GM21447 (cell line): ENCODE measurements around the gene CRELD2.

Source experiments
- ATAC-seq: cut with Tn5 transposase; IDR thresholded peaks from one replicate; pipeline ENCODE4 v1.9.1; 2021; ENCODE audit not compliant: unreplicated experiment

The CRELD2 gene

DNA sequence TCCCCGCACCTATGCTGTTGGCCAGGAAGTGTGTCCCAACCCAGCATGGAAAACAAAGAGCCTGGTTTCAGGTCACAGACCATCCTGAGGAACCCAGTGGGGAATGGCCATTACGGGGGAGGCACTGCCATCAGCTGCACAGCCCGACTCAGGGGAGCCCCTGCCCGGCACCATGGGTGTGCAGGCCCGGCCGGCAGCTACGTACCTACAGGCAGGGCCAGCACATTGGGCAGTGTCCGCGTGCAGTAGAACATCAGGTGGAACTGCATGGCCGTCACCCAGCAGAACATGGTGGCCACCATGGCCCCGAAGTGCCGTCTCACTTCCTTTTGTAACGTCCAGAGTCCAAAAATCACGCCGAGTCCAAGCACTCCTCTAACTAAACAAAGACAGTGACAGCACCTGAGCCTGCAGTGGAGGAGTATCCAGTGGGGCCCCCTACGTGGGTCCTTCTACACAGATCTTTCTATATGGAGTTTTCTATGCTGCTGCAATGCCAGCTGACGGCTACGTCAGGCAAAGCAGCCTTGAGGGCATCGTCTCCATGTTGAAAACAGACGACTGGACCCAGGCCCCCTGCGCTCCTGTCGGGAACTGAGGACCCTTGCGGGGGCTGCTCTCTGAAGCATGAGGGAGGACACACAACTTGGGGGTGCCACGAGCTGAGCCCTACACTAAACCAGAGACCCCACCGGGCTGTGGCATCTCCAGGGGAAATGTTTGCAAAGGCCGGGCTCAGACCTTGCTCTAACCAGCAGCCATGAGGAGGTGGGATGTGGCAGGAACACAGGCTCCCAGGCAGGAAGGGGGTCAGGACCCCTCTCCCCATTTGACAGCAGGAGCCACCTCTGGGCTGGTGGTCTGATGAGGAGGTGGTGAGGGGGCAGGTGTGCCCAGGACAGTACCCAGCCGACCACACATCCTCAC lies 7.9 kb upstream of the CRELD2 start:
- no peak for ATAC-seq

- no peak for ATAC-seq
Measured at GRCh38 chr22:49911881-49912625, 6.4 kb upstream of the CRELD2 start.

DNA sequence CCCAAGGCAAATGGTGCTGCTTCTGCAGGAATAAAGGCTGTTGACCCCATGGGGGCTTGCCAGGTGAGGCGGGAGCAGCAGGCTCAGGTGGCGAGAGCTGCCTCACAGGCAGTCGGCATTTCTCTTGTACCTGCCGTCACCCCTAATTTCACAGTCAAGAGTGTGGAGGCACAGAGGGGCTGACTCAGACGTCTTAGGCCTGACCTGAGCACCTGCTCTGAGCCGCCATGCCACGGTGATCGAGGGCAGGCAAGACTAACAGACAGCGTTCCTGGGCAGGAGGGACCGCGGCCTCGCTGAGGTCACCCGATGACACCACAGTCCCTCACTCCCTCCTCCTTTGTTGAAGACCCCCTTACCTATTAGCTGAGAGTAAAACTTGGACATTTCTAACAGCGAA lies 5.4 kb upstream of the CRELD2 start:
- ATAC-seq: no peak

DNA sequence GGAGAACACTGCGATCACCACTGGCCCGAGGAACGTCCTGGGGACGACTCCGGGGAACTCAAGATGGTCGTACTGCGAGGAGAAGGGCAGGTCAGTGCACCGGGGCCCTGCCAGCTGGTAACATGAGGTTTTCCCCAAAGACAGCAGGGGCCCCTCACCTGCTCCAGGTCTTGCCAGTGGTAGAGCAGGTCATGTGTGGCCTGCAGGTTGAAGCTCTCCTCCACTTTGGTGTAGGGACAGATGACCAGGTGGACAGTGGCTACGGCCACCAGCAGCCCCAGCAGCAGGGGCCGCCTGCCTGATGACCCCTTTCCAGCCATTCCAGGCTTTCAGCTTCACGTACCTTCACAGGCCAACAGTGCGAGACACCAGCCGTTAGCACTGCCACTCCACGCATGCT lies 5.0 kb upstream of the CRELD2 start:
- ATAC-seq: no peak

DNA sequence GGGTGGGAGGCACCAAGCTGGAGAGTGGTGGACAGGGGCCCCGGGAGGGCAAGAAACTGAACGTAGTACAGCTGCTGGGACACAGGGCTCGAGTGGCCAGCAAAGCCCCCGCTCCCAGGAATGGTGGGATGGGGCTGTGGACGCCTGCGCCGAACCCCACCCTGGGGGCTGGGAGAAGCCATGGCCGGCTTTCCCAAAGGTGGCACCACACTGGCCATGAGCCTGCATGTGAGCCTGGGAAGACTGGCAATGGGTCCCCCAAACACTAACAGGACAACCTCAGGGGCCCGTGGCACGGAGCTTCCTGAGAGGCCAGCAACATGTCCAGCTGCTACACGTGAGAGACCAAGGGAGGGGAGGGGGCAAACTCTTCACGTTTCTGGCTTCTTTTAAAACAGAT lies 4.2 kb upstream of the CRELD2 start:
- ATAC-seq: no peak

- ATAC-seq: no peak
Measured at GRCh38 chr22:49915610-49916009, 2.8 kb upstream of the CRELD2 start.

- no peak for ATAC-seq
Measured at GRCh38 chr22:49916831-49917230, 1.6 kb upstream of the CRELD2 start.

GRCh38 chr22:49918911-49919881 lies 762 bp downstream of the CRELD2 start:
- ATAC-seq: no peak

DNA sequence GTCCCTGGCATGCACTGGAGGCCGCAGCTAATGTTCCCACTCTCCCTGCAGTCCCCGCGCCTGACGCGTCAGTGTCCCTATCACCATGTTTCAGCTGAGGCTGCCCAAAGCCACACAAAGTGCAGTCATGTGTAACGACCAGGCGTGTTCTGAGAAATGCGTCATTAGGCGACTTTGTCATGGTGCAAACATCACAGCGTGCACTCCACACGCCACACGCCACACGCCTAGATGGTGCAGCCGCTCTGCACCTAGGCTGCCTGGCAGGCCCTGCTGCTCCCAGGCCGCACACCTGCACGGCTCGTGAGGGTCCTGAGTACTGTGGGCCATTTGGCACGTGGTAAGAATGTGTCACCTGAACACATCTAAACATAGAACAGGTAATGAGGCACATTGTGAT lies 2.4 kb downstream of the CRELD2 start:
- ATAC-seq: no peak

GRCh38 chr22:49921508-49922278 lies 3.3 kb downstream of the CRELD2 start:
- ATAC-seq: no peak

DNA sequence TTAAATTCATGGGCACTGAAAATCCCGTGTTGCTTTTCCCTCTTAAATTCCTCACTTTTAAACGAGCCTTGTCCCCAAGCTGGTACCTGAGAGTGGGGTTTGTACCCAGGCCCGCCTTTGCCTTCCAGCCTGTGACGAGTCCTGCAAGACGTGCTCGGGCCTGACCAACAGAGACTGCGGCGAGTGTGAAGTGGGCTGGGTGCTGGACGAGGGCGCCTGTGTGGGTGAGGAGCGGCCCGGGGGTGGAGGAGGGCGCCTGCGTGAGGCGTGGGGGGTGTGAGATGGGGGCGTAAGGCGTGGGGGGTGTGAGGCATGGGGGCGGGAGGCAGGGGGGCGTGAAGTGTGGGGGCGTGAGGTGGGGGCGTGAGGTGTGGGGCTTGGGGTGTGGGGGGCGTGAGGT lies 4.0 kb downstream of the CRELD2 start:
- ATAC-seq: no peak

GRCh38 chr22:49922926-49923325 lies 4.5 kb downstream of the CRELD2 start:
- no peak for ATAC-seq

GRCh38 chr22:49923445-49923844 lies 5.0 kb downstream of the CRELD2 start:
- ATAC-seq: no peak

DNA sequence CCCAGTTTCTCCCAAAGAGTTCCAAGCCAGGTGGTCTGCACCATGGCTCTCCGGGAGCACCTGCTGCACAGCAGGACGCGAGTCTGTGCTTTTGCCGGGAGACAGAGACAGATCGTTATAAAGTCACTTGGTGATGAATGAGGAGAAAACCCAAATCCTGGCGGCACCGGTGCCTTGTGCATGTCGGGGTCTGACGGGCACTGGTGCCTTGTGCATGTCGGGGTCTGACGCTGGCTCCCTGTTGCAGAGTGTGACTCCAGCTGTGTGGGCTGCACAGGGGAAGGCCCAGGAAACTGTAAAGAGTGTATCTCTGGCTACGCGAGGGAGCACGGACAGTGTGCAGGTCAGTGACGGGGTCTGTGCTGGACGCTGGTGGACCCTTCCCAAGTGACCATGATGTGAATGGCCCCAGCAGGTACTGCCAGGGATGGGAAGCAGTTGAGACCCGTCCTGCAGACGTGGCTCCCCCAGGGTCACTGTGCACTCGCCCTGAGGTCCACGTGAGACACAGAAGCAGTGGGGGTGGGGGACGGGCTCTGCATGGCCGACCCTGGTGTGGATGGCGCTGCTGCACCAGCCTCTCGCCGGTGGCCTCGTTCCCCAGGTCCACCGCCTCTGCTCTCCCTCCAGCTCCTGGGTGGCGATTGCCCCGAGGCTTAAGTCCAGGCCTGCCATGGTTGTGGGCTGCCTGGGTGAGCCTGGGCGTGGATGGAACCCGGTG lies 5.8 kb downstream of the CRELD2 start:
- ATAC-seq: no peak

DNA sequence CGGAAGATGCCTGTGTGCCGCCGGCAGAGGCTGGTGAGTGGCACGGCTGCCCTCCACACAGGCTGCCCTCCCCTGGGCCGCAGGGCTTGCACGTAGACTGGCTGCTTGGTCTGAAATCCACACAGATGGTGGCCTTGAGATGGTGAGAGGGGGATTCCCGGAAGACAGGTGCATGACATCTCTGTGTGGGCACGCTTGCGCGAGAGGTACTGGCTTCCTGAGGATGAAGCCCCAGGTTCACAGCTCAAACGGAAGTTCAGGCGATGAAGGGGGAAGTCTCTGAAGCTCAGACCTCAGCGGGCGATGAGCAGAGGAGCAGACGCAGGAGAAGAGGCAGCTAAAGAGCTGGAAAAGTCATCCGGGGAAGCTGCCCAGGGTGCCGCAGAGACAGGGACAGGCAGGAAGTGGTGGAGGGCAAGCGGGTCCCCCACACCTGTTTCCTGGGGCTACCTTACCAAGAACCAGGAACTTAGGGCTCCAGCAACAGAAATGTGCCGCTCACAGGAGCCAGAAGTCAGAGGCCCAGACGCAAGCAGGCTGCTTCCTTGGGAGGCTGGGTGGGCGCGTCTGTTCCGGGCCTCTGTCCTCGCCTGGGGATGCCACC lies 7.2 kb downstream of the CRELD2 start:
- peak; percentile 62 for ATAC-seq

- ATAC-seq: no peak
Measured at GRCh38 chr22:49926916-49927315, 8.5 kb downstream of the CRELD2 start.

DNA sequence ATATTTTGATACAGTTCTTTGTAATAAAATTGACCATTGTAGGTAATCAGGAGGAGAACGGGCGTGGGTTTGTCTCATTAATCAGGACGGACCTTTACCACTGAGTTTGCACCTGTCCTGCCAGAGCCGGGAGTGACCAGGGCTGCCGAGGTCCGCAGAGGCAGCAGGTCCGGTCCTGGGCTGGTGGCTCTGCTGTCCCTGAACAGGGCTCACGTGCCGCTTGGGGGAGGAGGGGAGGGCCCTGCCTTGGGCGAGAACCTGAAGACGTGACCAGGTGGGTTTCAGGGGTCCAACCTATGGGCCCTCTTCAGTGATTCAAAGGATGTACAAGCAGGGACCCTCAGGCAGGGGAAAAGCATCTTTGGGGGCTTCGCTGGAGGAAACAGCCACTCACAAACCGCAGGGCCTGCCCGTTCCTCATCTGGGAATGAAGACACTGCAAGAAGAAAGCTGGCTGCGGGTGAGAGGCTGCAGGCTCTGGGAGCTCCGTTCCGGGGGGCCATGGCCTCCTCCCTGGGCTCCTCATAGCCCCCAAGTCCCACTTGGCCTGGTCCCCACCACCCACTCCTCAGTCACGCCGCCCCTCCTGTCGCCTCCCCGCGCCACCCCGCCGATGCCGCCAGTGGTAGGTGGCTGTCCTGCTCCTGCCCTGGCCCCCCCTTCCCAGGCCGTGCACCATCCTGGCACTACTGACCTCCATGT lies 9.2 kb downstream of the CRELD2 start:
- no peak for ATAC-seq

DNA sequence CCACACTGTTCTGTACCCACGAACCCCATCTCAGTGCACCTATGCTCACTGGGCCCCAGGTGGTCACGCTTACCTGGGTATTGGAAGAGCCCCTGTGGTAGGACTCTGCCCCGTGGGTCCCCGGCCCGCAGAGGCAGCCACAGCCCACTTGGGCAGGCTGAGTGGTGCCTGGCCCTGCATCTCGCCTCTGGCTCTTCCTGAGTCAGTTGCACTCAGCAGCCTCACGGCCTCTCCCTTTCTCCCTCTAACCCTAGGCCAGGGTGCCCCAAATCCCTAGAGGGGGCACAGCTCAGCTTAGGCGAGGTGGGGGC lies 9.7 kb downstream of the CRELD2 start:
- ATAC-seq: no peak
